Kidney (tissue), 14 donors: ENCODE results near the gene GXYLT2. TPM values are rescaled to one million over a fixed set of nuclear protein-coding genes. Genes with fewer than 3 reads are reported as not detected.

Source experiments
- DNase-seq, 5 donors: peaks; one replicate each; pipeline ENCODE4 v3.0.0-alpha.2; 2013 to 2020
- FAIRE-seq: peaks from 2 replicates; lab custom pipeline; 2012; peaks lifted over from hg19 to GRCh38; lab: Jason Lieb, UNC
- H3K27ac ChIP-seq, 2 donors: one replicate each; pipeline ENCODE4 v1.7.0; 2013; ENCODE audit warnings: low read depth in 2 of 2, low read length in 2 of 2, inconsistent platforms in 1 of 2
- H3K27me3 ChIP-seq: one replicate; pipeline ENCODE4 v1.7.1; 2013; ENCODE audit warnings: low read length, inconsistent platforms; ENCODE audit not compliant: control insufficient read depth, insufficient read depth
- H3K36me3 ChIP-seq, 3 donors: one replicate each; pipeline versions ENCODE4 v1.7.0 to v1.7.1; 2013; ENCODE audit warnings: low read length in 3 of 3, control low read depth in 1 of 3, inconsistent platforms in 1 of 3; ENCODE audit not compliant: insufficient read depth in 3 of 3, control insufficient read depth in 2 of 3
- H3K4me1 ChIP-seq, 3 donors: one replicate each; pipeline versions ENCODE4 v1.7.0 to v1.7.1; 2013; ENCODE audit warnings: low read length in 3 of 3, inconsistent platforms in 1 of 3, low read depth in 1 of 3; ENCODE audit not compliant: control insufficient read depth in 2 of 3, insufficient read depth in 2 of 3
- H3K4me3 ChIP-seq, 3 donors: one replicate each; pipeline versions ENCODE4 v1.7.0 to v1.8.1; 2013; ENCODE audit warnings: low read length in 3 of 3, control low read depth in 1 of 3, inconsistent platforms in 1 of 3
- H3K9ac ChIP-seq, 3 donors: one replicate each; pipeline versions ENCODE4 v1.7.0 to v1.7.1; 2013; ENCODE audit warnings: low read length in 3 of 3, control low read depth in 1 of 3, inconsistent platforms in 1 of 3
- H3K9me3 ChIP-seq, 3 donors: one replicate each; pipeline versions ENCODE4 v1.7.0 to v1.7.1; 2013; ENCODE audit warnings: low read length in 3 of 3, control low read depth in 1 of 3, inconsistent platforms in 1 of 3; ENCODE audit not compliant: control insufficient read depth in 2 of 3, insufficient read depth in 1 of 3
- intact Hi-C: fragments of 100-400 bp; cut with DNase I; formaldehyde crosslinking; loops from one replicate; pipeline ENCODE4 v1.11.1; 2022
- polyA plus RNA-seq: library from polyadenylated mRNA; stranded (reverse); fragments of 350-450 nt; fragmentation: Illumina TruSeq; extraction: RNeasy Lipid Tissue Mini Kit (QIAGEN cat#74804); gene quantifications from one replicate; pipeline ENCODE4 v1.2.3, GENCODE V29; 2014; ENCODE audit warnings: low read depth, low replicate concordance; ENCODE audit not compliant: insufficient read depth
- total RNA-seq: library from RNA; stranded (reverse); fragmentation: NEBNext Ultra II Directional; extraction: Animal tissue kit (Norgen Biotek cat#: 25700); gene quantifications from one replicate; pipeline ENCODE4 v1.2.1, GENCODE V29; 2021
- TF ChIP-seq, protein P1 (sequence below): IDR thresholded peaks from 3 replicates; pipeline ENCODE4 v1.5.1; 2012; ENCODE audit warnings: mild to moderate bottlenecking, moderate library complexity, borderline replicate concordance; ENCODE audit not compliant: insufficient read depth; ENCODE audit errors: extremely low read depth
- donor health status: control.
- donor health status: control.
- donor health status: control.
- donor health status: control.
- donor health status: control.
- donor health status: DM: yes; HTN: yes; CAD: no.
- donor health status: Normal renal cell carcinoma (clear cell type).

Gene GXYLT2
- total and polyA plus RNA-seq, 2 donors from 2014 or later, result 0.39 to 3.8 TPM

DNA sequence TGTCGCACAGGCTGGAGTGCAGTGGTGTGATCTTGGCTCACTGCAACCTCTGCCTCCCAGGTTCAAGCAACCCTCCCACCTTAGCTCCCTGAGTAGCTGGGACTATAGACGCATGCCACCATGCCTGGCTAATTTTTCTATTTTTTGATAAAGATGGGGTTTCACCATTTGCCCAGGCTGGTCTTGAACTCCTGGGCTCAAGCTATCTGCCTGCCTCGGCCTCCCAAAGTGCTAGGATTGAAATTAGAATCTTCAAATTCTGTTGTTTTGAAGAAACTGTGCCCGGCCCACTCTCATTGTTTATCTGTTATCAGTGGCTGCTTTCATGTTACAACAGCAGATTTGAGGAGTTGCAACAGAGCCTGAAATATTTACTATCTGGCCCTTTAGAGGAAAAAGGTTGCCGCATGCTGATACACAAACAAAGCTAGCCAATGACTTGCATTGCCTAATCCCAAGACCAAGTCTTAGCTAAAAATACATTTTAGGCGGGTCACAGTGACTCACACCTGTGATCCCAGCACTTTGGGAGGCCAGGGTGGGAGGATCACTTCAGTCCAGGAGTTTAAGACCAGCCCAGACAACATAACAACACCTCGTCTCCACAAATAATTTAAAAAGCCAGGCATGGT is 65.6 kb downstream of the GXYLT2 start:
- H3K27me3 ChIP-seq, result no peaks in the 10 kb centered on the region
- H3K9me3 ChIP-seq, result no peaks in the 10 kb centered on the region
- H3K36me3 ChIP-seq, result no peaks in the 10 kb centered on the region
- FAIRE-seq, result no peak
- DNase-seq, result no peak
- no peak overlapping the region for H3K4me3 ChIP-seq
- H3K27ac ChIP-seq, result no peak overlapping the region
- TF ChIP-seq, protein P1, sequence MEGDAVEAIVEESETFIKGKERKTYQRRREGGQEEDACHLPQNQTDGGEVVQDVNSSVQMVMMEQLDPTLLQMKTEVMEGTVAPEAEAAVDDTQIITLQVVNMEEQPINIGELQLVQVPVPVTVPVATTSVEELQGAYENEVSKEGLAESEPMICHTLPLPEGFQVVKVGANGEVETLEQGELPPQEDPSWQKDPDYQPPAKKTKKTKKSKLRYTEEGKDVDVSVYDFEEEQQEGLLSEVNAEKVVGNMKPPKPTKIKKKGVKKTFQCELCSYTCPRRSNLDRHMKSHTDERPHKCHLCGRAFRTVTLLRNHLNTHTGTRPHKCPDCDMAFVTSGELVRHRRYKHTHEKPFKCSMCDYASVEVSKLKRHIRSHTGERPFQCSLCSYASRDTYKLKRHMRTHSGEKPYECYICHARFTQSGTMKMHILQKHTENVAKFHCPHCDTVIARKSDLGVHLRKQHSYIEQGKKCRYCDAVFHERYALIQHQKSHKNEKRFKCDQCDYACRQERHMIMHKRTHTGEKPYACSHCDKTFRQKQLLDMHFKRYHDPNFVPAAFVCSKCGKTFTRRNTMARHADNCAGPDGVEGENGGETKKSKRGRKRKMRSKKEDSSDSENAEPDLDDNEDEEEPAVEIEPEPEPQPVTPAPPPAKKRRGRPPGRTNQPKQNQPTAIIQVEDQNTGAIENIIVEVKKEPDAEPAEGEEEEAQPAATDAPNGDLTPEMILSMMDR, result no peak
- H3K9ac ChIP-seq, result no peak overlapping the region
- intact Hi-C loops, result no loop called here
- no peaks in the 10 kb centered on the region for H3K4me1 ChIP-seq

DNA sequence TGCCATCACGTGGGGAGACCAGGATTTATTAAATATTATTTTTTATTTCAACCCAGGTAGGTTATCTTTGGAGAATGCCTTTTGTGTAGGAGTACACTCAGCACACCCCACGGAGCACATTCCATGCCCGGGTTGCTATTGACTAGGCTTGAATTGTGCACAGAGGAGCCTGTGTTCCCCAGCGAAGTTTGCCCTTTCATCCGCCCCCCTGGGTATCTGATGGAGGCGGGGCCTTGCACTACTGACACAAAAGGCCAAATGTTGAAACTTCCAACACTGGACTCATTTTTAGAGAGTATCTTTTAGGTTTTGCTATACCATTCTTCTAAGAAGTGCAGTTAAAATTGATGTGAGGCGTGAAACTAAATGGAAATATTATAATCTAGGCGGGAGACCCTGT is 69.5 kb downstream of the GXYLT2 start:
- FAIRE-seq (no peak), DNase-seq (no peak)
- TF ChIP-seq, protein P1, result no peak
- Histone ChIP-seq H3K9ac (no peak overlapping the region), H3K36me3 (no peaks in the 10 kb centered on the region), H3K4me3 (no peak overlapping the region), H3K9me3 (no peaks in the 10 kb centered on the region), H3K27ac (no peak overlapping the region), H3K4me1 (no peaks in the 10 kb centered on the region), H3K27me3 (no peaks in the 10 kb centered on the region)
- intact Hi-C loops, result no loop called here

DNA sequence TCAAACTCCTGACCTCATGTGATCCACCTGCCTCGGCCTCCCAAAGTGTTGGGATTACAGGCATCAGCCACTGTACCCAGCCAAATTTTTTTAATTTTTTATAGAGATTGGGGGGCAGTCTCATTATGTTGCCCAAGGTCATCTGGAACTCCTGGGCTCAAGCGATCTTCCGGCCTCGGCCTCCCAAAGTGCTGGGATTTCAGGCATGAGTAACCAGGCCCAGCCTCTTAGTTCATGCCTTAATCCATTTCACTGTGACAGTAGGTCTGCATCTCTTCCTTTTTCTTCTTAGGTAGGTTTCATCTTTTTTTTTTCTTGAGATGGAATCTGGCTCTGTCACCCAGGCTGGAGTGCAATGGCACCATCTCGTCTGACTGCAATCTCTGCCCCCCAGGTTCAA is 71.5 kb downstream of the GXYLT2 start:
- TF ChIP-seq, protein P1, result no peak
- FAIRE-seq (no peak), DNase-seq (no peak)
- Histone ChIP-seq H3K4me3 (no peak overlapping the region), H3K9ac (no peak overlapping the region), H3K27ac (no peak overlapping the region), H3K9me3 (no peaks in the 10 kb centered on the region), H3K36me3 (no peaks in the 10 kb centered on the region), H3K4me1 (no peaks in the 10 kb centered on the region), H3K27me3 (no peaks in the 10 kb centered on the region)
- intact Hi-C loops, result no loop called here
